IgD-negative memory B cell (primary cell): Measurements from ENCODE around the gene MIB1. TPM values are rescaled to one million over a fixed set of nuclear protein-coding genes. Genes with fewer than 3 reads are reported as not detected.

ENCODE experiments used
- H3K27ac Mint-ChIP-seq, 3 donors: one replicate each; pipeline ENCODE4 v1.8.0; 2020 to 2022; ENCODE audit warnings: mild to moderate bottlenecking in 3 of 3, mixed read lengths in 3 of 3, moderate library complexity in 1 of 3
- H3K27me3 Mint-ChIP-seq: one replicate; pipeline ENCODE4 v1.8.0; 2021; ENCODE audit warnings: mixed read lengths
- H3K36me3 Mint-ChIP-seq: one replicate; pipeline ENCODE4 v1.8.0; 2020; ENCODE audit warnings: mild to moderate bottlenecking, mixed read lengths
- H3K4me1 Mint-ChIP-seq, 3 donors: one replicate each; pipeline ENCODE4 v1.8.0; 2020 to 2022; ENCODE audit warnings: mixed read lengths in 3 of 3, mild to moderate bottlenecking in 1 of 3
- H3K4me3 Mint-ChIP-seq, 4 donors: one replicate each; pipeline ENCODE4 v1.8.0; 2020 to 2022; ENCODE audit warnings: mild to moderate bottlenecking in 4 of 4, mixed read lengths in 4 of 4, moderate library complexity in 3 of 4
- H3K9me3 Mint-ChIP-seq, 3 donors: one replicate each; pipeline ENCODE4 v1.8.0; 2020 to 2021; ENCODE audit warnings: mixed read lengths in 3 of 3, mild to moderate bottlenecking in 1 of 3
- polyA plus RNA-seq: library from polyadenylated mRNA; unstranded; fragments of 300-500 nt; fragmentation: Illumina TruSeq; gene quantifications from one replicate; pipeline ENCODE4 v1.2.3, GENCODE V29; 2021

MIB1 gene
- polyA plus RNA-seq, 1 donor from 2014 or later = 2.2 TPM

- peaks cover 22 to 25% (median 22%) of the 10 kb centered on the region in 3 donors for H3K4me1 Mint-ChIP-seq
- H3K36me3 Mint-ChIP-seq = peaks cover 9% of the 10 kb centered on the region
These were observed 114.8 kb downstream of the MIB1 start for GRCh38 chr18:21855432-21855831.

GRCh38 chr18:21857871-21858270 is 117.3 kb downstream of the MIB1 start:
- Mint-ChIP-seq H3K27ac (no peak overlapping the region), H3K4me1 (peaks cover 12 to 15% (median 14%) of the 10 kb centered on the region in 3 donors), H3K4me3 (peak overlapping the region in 2 of 4 donors; percentile 27 to 61), H3K27me3 (no peaks in the 10 kb centered on the region), H3K36me3 (peaks cover 16% of the 10 kb centered on the region), H3K9me3 (peaks cover 0 to 2% (median 0%) of the 10 kb centered on the region in 3 donors)

More at GRCh38 chr18:21855432-21855831, 114.8 kb downstream of the MIB1 start:
- no peaks in the 10 kb centered on the region for H3K27me3 Mint-ChIP-seq
- H3K27ac Mint-ChIP-seq = no peak overlapping the region
- H3K9me3 Mint-ChIP-seq = no peaks in the 10 kb centered on the region
- H3K4me3 Mint-ChIP-seq = no peak overlapping the region

- H3K4me3 Mint-ChIP-seq = no peak overlapping the region
- peaks cover 17% of the 10 kb centered on the region for H3K36me3 Mint-ChIP-seq
- H3K27ac Mint-ChIP-seq = no peak overlapping the region
- peaks cover 0 to 2% (median 0%) of the 10 kb centered on the region in 3 donors for H3K9me3 Mint-ChIP-seq
- H3K4me1 Mint-ChIP-seq = peaks cover 8 to 10% (median 10%) of the 10 kb centered on the region in 3 donors
- no peaks in the 10 kb centered on the region for H3K27me3 Mint-ChIP-seq
These were observed 118.0 kb downstream of the MIB1 start for GRCh38 chr18:21858544-21858943.

- Mint-ChIP-seq H3K9me3 (peaks cover 0 to 2% (median 0%) of the 10 kb centered on the region in 3 donors), H3K27me3 (no peaks in the 10 kb centered on the region), H3K27ac (no peak overlapping the region), H3K4me3 (no peak overlapping the region), H3K36me3 (peaks cover 26% of the 10 kb centered on the region), H3K4me1 (no peaks in the 10 kb centered on the region)
These were observed 123.8 kb downstream of the MIB1 start for GRCh38 chr18:21864386-21864785.

GRCh38 chr18:21865043-21865442 is 124.5 kb downstream of the MIB1 start:
- no peak overlapping the region for H3K4me3 Mint-ChIP-seq
- peaks cover 26% of the 10 kb centered on the region for H3K36me3 Mint-ChIP-seq

GRCh38 chr18:21868770-21869169 is 128.2 kb downstream of the MIB1 start:
- H3K27ac Mint-ChIP-seq = no peak overlapping the region
- H3K27me3 Mint-ChIP-seq = no peaks in the 10 kb centered on the region
- H3K4me1 Mint-ChIP-seq = no peaks in the 10 kb centered on the region
- no peak overlapping the region for H3K4me3 Mint-ChIP-seq
- no peaks in the 10 kb centered on the region for H3K9me3 Mint-ChIP-seq
- peaks cover 16% of the 10 kb centered on the region for H3K36me3 Mint-ChIP-seq

More at GRCh38 chr18:21865043-21865442, 124.5 kb downstream of the MIB1 start:
- Mint-ChIP-seq H3K27me3 (no peaks in the 10 kb centered on the region), H3K9me3 (peaks cover 0 to 2% (median 0%) of the 10 kb centered on the region in 3 donors), H3K4me1 (no peaks in the 10 kb centered on the region), H3K27ac (no peak overlapping the region)

- H3K9me3 Mint-ChIP-seq = peaks cover 0 to 6% (median 0%) of the 10 kb centered on the region in 3 donors
- H3K4me1 Mint-ChIP-seq = no peaks in the 10 kb centered on the region
- no peak overlapping the region for H3K4me3 Mint-ChIP-seq
- H3K27me3 Mint-ChIP-seq = peaks cover 3% of the 10 kb centered on the region
- H3K27ac Mint-ChIP-seq = no peak overlapping the region
- H3K36me3 Mint-ChIP-seq = no peaks in the 10 kb centered on the region
These were observed 149.0 kb downstream of the MIB1 start for GRCh38 chr18:21889570-21889969.

- H3K4me3 Mint-ChIP-seq = no peak overlapping the region
- H3K27ac Mint-ChIP-seq = no peak overlapping the region
- H3K27me3 Mint-ChIP-seq = peaks cover 14% of the 10 kb centered on the region
- no peaks in the 10 kb centered on the region for H3K36me3 Mint-ChIP-seq
- peaks cover 0 to 6% (median 0%) of the 10 kb centered on the region in 3 donors for H3K9me3 Mint-ChIP-seq
- no peaks in the 10 kb centered on the region for H3K4me1 Mint-ChIP-seq
These were observed 154.2 kb downstream of the MIB1 start for GRCh38 chr18:21894619-21895367.

- Mint-ChIP-seq H3K27me3 (peaks cover 11% of the 10 kb centered on the region), H3K4me1 (no peaks in the 10 kb centered on the region), H3K9me3 (peaks cover 0 to 2% (median 0%) of the 10 kb centered on the region in 3 donors), H3K4me3 (no peak overlapping the region), H3K27ac (no peak overlapping the region), H3K36me3 (no peaks in the 10 kb centered on the region)
These were observed 156.2 kb downstream of the MIB1 start for GRCh38 chr18:21896732-21897336.

GRCh38 chr18:21897811-21898210 is 157.2 kb downstream of the MIB1 start:
- Mint-ChIP-seq H3K27ac (no peak overlapping the region), H3K36me3 (no peaks in the 10 kb centered on the region), H3K4me3 (peak overlapping the region in 1 of 4 donors; percentile 70), H3K9me3 (no peaks in the 10 kb centered on the region), H3K4me1 (no peaks in the 10 kb centered on the region), H3K27me3 (peaks cover 13% of the 10 kb centered on the region)

- H3K27ac Mint-ChIP-seq = no peak overlapping the region
- H3K36me3 Mint-ChIP-seq = peaks cover 2% of the 10 kb centered on the region
- H3K27me3 Mint-ChIP-seq = peaks cover 17% of the 10 kb centered on the region
These were observed 160.2 kb downstream of the MIB1 start for GRCh38 chr18:21900605-21901352.

GRCh38 chr18:21901423-21901945 is 160.9 kb downstream of the MIB1 start:
- Mint-ChIP-seq H3K4me3 (no peak overlapping the region), H3K36me3 (peaks cover 2% of the 10 kb centered on the region), H3K27ac (no peak overlapping the region), H3K4me1 (no peaks in the 10 kb centered on the region), H3K27me3 (peaks cover 17% of the 10 kb centered on the region), H3K9me3 (no peaks in the 10 kb centered on the region)

More at GRCh38 chr18:21900605-21901352, 160.2 kb downstream of the MIB1 start:
- no peaks in the 10 kb centered on the region for H3K9me3 Mint-ChIP-seq
- H3K4me3 Mint-ChIP-seq = no peak overlapping the region
- no peaks in the 10 kb centered on the region for H3K4me1 Mint-ChIP-seq

- H3K27ac Mint-ChIP-seq = no peak overlapping the region
- H3K4me1 Mint-ChIP-seq = no peaks in the 10 kb centered on the region
- H3K9me3 Mint-ChIP-seq = no peaks in the 10 kb centered on the region
- peaks cover 2% of the 10 kb centered on the region for H3K36me3 Mint-ChIP-seq
- peaks cover 11% of the 10 kb centered on the region for H3K27me3 Mint-ChIP-seq
- no peak overlapping the region for H3K4me3 Mint-ChIP-seq
These were observed 163.1 kb downstream of the MIB1 start for GRCh38 chr18:21903709-21904108.

- H3K27me3 Mint-ChIP-seq = peaks cover 10% of the 10 kb centered on the region
- H3K4me3 Mint-ChIP-seq = no peak overlapping the region
- H3K36me3 Mint-ChIP-seq = peaks cover 2% of the 10 kb centered on the region
These were observed 164.3 kb downstream of the MIB1 start for GRCh38 chr18:21904856-21905255.

GRCh38 chr18:21907451-21907850 is 166.9 kb downstream of the MIB1 start:
- H3K4me1 Mint-ChIP-seq = peaks cover 0 to 2% (median 2%) of the 10 kb centered on the region in 3 donors
- no peaks in the 10 kb centered on the region for H3K9me3 Mint-ChIP-seq
- no peak overlapping the region for H3K27ac Mint-ChIP-seq
- peaks cover 13% of the 10 kb centered on the region for H3K27me3 Mint-ChIP-seq
- H3K4me3 Mint-ChIP-seq = no peak overlapping the region
- H3K36me3 Mint-ChIP-seq = peaks cover 2% of the 10 kb centered on the region

More at GRCh38 chr18:21904856-21905255, 164.3 kb downstream of the MIB1 start:
- Mint-ChIP-seq H3K27ac (no peak overlapping the region), H3K9me3 (no peaks in the 10 kb centered on the region), H3K4me1 (no peaks in the 10 kb centered on the region)
